Common myeloid progenitor, CD34-positive (primary cell): ENCODE results near the gene B3GAT2.
"Not testable (repeated sequence)": the region's sequence is repeated elsewhere in the genome, so short reads cannot be mapped to it uniquely, and the experiment has no call there.

Experiments
- CTCF ChIA-PET: fragments of 350-600 bp; sonication (Branson Sonifier 250); formaldehyde crosslinking; loops from one replicate; lab custom pipeline; 2021; ENCODE audit warnings: antibody characterized with exemption; lab: Charles Lee
- POLR2A ChIA-PET: fragments of 350-600 bp; sonication (Branson Sonifier 250); formaldehyde crosslinking; loops from one replicate; lab custom pipeline; 2021; ENCODE audit warnings: antibody characterized with exemption; lab: Charles Lee
- DNase-seq, 3 donors: peaks; one replicate each; pipeline versions ENCODE4 v3.0.0 to v3.0.0-alpha.2; 2013
- H3K27ac ChIP-seq, 2 experiments: 1 replicate in 1 of 2; 2 replicates in 1 of 2; pipeline ENCODE4 v1.7.0; 2013; ENCODE audit warnings: inconsistent platforms in 2 of 2, low read length in 2 of 2, mild to moderate bottlenecking in 2 of 2, low read depth in 1 of 2, moderate library complexity in 1 of 2; ENCODE audit not compliant: severe bottlenecking in 2 of 2, insufficient read depth in 1 of 2, poor library complexity in 1 of 2
- H3K27me3 ChIP-seq, 5 experiments: replicated peaks in 2 of 5; 1 replicate in 3 of 5; 2 replicates in 2 of 5; pipeline versions ENCODE4 v1.6.1 to v1.7.0; 2013; ENCODE audit warnings: low read length in 4 of 5, mild to moderate bottlenecking in 2 of 5, moderate library complexity in 2 of 5, inconsistent platforms in 1 of 5; ENCODE audit not compliant: insufficient read depth in 5 of 5, control insufficient read depth in 4 of 5
- H3K36me3 ChIP-seq, 4 experiments: 1 replicate in 2 of 4; 2 replicates in 2 of 4; pipeline versions ENCODE4 v1.6.1 to v1.7.0; 2013; ENCODE audit warnings: low read length in 3 of 4, control low read depth in 1 of 4, mild to moderate bottlenecking in 1 of 4; ENCODE audit not compliant: control insufficient read depth in 4 of 4, insufficient read depth in 4 of 4
- H3K4me1 ChIP-seq, 4 experiments: 1 replicate in 3 of 4; 2 replicates in 1 of 4; pipeline versions ENCODE4 v1.6.1 to v1.7.1; 2013; ENCODE audit warnings: low read length in 3 of 4, mild to moderate bottlenecking in 3 of 4, control low read depth in 1 of 4, inconsistent platforms in 1 of 4, moderate library complexity in 1 of 4; ENCODE audit not compliant: control insufficient read depth in 4 of 4, insufficient read depth in 4 of 4; ENCODE audit errors: control extremely low read depth in 1 of 4
- H3K4me3 ChIP-seq, 7 experiments: 1 replicate in 4 of 7; 2 replicates in 3 of 7; pipeline versions ENCODE4 v1.5.1 to v1.7.0; 2013; ENCODE audit warnings: mild to moderate bottlenecking in 7 of 7, low read length in 6 of 7, moderate library complexity in 6 of 7, inconsistent platforms in 2 of 7, low read depth in 2 of 7, control low read depth in 1 of 7; ENCODE audit not compliant: insufficient read depth in 4 of 7, control insufficient read depth in 1 of 7; ENCODE audit errors: extremely low read depth in 1 of 7
- H3K9me3 ChIP-seq, 5 experiments: 1 replicate in 4 of 5; 2 replicates in 1 of 5; pipeline versions ENCODE4 v1.6.1 to v1.7.1; 2013; ENCODE audit warnings: low read length in 4 of 5, mild to moderate bottlenecking in 2 of 5, inconsistent platforms in 1 of 5, low read depth in 1 of 5, moderate library complexity in 1 of 5; ENCODE audit not compliant: control insufficient read depth in 4 of 5, insufficient read depth in 2 of 5; ENCODE audit errors: control extremely low read depth in 1 of 5
- WGBS: methylation state at CpG from one replicate; pipeline ENCODE4 v1.1.5; 2013; ENCODE audit not compliant: insufficient coverage; 5-methylcytosine and 5-hydroxymethylcytosine counted together

B3GAT2 gene

GRCh38 chr6:70954750-70955149 is 2.1 kb downstream of the B3GAT2 start:
- ChIA-PET POLR2A (no interaction called here), CTCF (interaction anchor here (1.5 to 2.3 kb wide), 2 partner anchors 11 to 243 kb away, joined by 4 to 5 read pairs; no protein-coding TSS in a partner anchor)
- Histone ChIP-seq H3K27ac (no peak overlapping the region), H3K4me3 (no peak overlapping the region), H3K9me3 (no peaks in the 10 kb centered on the region), H3K27me3 (peaks cover 14 to 71% (median 36%) of the 10 kb centered on the region in 5 experiments), H3K36me3 (no peaks in the 10 kb centered on the region), H3K4me1 (peaks cover 0 to 27% (median 21%) of the 10 kb centered on the region in 4 experiments)
- peak in 1 of 3 donors; percentile 3 for DNase-seq
- 47% methylated on average over 6 of the region's 14 CpGs for WGBS

GRCh38 chr6:70954176-70954575 is 2.7 kb downstream of the B3GAT2 start:
- no peak overlapping the region for H3K4me3 ChIP-seq

GRCh38 chr6:70952608-70953165 is 4.2 kb downstream of the B3GAT2 start:
- ChIA-PET CTCF (interaction anchor here (1.0 kb wide), 1 partner anchor 68 kb away, joined by 3 read pairs; no protein-coding TSS in a partner anchor), POLR2A (no interaction called here)
- 100% methylated on average over 1 of the region's 3 CpGs for WGBS

More at GRCh38 chr6:70954176-70954575, 2.7 kb downstream of the B3GAT2 start:
- Histone ChIP-seq H3K27me3 (peaks cover 14 to 68% (median 36%) of the 10 kb centered on the region in 5 experiments), H3K36me3 (no peaks in the 10 kb centered on the region), H3K27ac (no peak overlapping the region), H3K4me1 (peaks cover 0 to 27% (median 21%) of the 10 kb centered on the region in 4 experiments), H3K9me3 (no peaks in the 10 kb centered on the region)
- 67% methylated on average over 1 of the region's 3 CpGs for whole genome bisulfite sequencing
- no peak for DNase-seq
- ChIA-PET POLR2A (no interaction called here), CTCF (interaction anchor here (2.3 kb wide), 1 partner anchor 243 kb away, joined by 5 read pairs; no protein-coding TSS in a partner anchor)

GRCh38 chr6:70944321-70944720 is 12.5 kb downstream of the B3GAT2 start:
- H3K27me3 ChIP-seq, H3K9me3 ChIP-seq, H3K27ac ChIP-seq, DNase-seq, CTCF ChIA-PET, H3K36me3 ChIP-seq, H3K4me1 ChIP-seq, H3K4me3 ChIP-seq: not testable (repeated sequence)
- POLR2A ChIA-PET: interaction anchor here (0.5 kb wide), 1 partner anchor 13 kb away, joined by 3 read pairs; no protein-coding TSS in a partner anchor
- 95% methylated on average over 4 of the region's 10 CpGs for WGBS

More at GRCh38 chr6:70952608-70953165, 4.2 kb downstream of the B3GAT2 start:
- H3K4me1 ChIP-seq: peaks cover 0 to 27% (median 21%) of the 10 kb centered on the region in 4 experiments
- H3K36me3 ChIP-seq: no peaks in the 10 kb centered on the region
- no peak overlapping the region for H3K27ac ChIP-seq
- no peak overlapping the region for H3K4me3 ChIP-seq
- H3K27me3 ChIP-seq: peaks cover 14 to 53% (median 29%) of the 10 kb centered on the region in 5 experiments
- no peaks in the 10 kb centered on the region for H3K9me3 ChIP-seq
- DNase-seq: no peak

- WGBS: 100% methylated on average over 1 of the region's 3 CpGs
- CTCF ChIA-PET: no interaction called here
- POLR2A ChIA-PET: no interaction called here
These were observed 23.0 kb downstream of the B3GAT2 start for GRCh38 chr6:70933853-70934252.

GRCh38 chr6:70905742-70906141 is 51.1 kb downstream of the B3GAT2 start:
- ChIA-PET POLR2A (no interaction called here), CTCF (no interaction called here)
- WGBS: no CpG with 5 or more reads among the region's 1 CpG
- Histone ChIP-seq H3K4me1 (no peaks in the 10 kb centered on the region), H3K27me3 (no peaks in the 10 kb centered on the region), H3K9me3 (no peaks in the 10 kb centered on the region), H3K36me3 (no peaks in the 10 kb centered on the region), H3K4me3 (no peak overlapping the region), H3K27ac (no peak overlapping the region)
- no peak for DNase-seq

More at GRCh38 chr6:70933853-70934252, 23.0 kb downstream of the B3GAT2 start:
- Histone ChIP-seq H3K36me3 (no peaks in the 10 kb centered on the region), H3K4me1 (no peaks in the 10 kb centered on the region), H3K27ac (no peak overlapping the region), H3K9me3 (no peaks in the 10 kb centered on the region), H3K27me3 (no peaks in the 10 kb centered on the region), H3K4me3 (no peak overlapping the region)
- DNase-seq: no peak

- DNase-seq: no peak
- H3K27ac ChIP-seq: no peak overlapping the region
- WGBS: no CpG with 5 or more reads among the region's 2 CpGs
- H3K9me3 ChIP-seq: no peaks in the 10 kb centered on the region
- H3K4me3 ChIP-seq: no peak overlapping the region
- ChIA-PET CTCF (interaction anchor here (0.9 kb wide), 1 partner anchor 19 kb away, joined by 3 read pairs; no protein-coding TSS in a partner anchor), POLR2A (no interaction called here)
- H3K36me3 ChIP-seq: no peaks in the 10 kb centered on the region
- H3K27me3 ChIP-seq: peaks cover 0 to 2% (median 0%) of the 10 kb centered on the region in 5 experiments
- no peaks in the 10 kb centered on the region for H3K4me1 ChIP-seq
These were observed 53.0 kb downstream of the B3GAT2 start for GRCh38 chr6:70903665-70904452.
